Hematopoietic multipotent progenitor cell (in vitro differentiated cells): ENCODE results near the gene NELFCD. TPM values are rescaled to one million over a fixed set of nuclear protein-coding genes. Genes with fewer than 3 reads are reported as not detected.
A peak's percentile ranks its signal among the peaks of the same experiment; 100 is the strongest.
"Not testable (repeated sequence)": the region's sequence is repeated elsewhere in the genome, so short reads cannot be mapped to it uniquely, and the experiment has no call there.

ENCODE experiments used
- DNase-seq, 3 donors: peaks; one replicate each; pipeline ENCODE4 v3.0.0-alpha.2; 2011 to 2015; ENCODE audit warnings: low read depth in 2 of 3, low spot score in 2 of 3
- total RNA-seq: library from RNA; depleted of rRNA; stranded (reverse); fragments of >200 nt; gene quantifications from one replicate; pipeline ENCODE4 v1.2.3, GENCODE V29; 2012

NELFCD gene
- total RNA-seq, result 54.9 TPM

DNA sequence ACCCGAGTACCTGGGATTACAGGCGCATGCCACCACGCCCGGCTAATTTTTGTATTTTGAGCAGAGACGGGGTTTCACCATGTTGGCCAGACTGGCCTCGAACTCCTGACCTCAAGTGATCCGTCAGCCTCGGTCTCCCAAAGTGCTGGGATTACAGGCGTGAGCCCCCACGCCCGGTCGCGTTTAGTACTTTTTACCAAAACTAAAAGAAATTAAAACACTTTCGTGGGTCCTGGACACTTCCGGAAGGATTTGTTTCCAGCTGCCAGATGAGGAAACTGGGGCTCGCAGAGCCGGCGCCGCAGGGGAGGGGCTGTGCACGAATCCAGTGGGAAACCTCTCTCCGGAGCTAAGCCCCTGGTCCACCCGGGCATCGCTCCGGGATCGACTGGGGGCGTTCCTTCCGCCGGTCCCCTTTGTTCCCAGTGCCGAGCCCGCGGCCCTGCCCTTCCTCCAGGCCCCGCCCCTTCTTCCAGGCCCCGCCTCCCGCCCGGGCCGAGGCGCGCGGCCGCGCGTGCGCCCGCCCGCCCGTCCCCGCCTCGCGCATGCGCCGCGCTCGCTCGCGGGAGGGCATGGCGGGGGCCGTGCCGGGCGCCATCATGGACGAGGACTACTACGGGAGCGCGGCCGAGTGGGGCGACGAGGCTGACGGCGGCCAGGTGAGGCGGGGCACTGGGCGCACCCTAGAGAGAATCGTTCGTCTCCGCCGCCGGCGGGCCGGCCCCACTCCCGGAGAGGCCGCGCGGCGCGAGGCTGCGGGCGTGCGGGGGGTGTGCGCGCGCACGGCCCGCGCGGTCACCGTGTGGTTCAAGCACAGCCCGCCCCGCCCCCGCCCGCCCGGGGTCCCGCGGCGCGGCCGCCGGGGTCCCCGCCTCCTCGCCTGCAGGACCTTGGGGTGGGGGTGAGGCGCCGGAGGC, at the start of gene NELFCD:
NELFCD (plus strand) TSS at position 546 of the 917 bp plus-strand sequence; CDS start at position 600, 54 bp downstream.
- peak; percentile 84 to 90 (median 87) for DNase-seq

GRCh38 chr20:58932170-58932569, 48.9 kb upstream of the NELFCD start:
- no peak for DNase-seq

- no peak for DNase-seq
Measured at GRCh38 chr20:58938078-58938477, 43.0 kb upstream of the NELFCD start.

- DNase-seq, result peak in 2 of 3 donors; percentile 20 to 70
Measured at GRCh38 chr20:58938541-58938940, 42.5 kb upstream of the NELFCD start.

DNA sequence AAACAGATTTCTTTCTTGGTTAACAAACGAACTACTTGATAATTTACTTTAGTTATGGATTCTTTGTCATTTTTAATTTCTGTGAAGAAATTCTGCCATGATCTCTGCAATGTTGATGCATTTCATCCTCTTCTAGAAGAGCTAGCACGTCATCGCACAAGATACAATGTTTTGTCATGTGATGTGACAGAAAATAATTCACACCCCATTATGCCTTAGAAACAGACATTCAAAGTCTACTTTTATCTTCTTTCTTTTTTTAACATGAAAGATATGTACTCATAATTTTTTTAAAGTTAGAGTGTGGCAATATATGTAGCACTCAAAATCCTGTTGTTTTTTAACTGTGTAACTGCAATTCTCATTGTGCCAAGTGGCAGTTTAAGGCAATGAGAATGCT, 39.6 kb upstream of the NELFCD start:
- no peak for DNase-seq

DNA sequence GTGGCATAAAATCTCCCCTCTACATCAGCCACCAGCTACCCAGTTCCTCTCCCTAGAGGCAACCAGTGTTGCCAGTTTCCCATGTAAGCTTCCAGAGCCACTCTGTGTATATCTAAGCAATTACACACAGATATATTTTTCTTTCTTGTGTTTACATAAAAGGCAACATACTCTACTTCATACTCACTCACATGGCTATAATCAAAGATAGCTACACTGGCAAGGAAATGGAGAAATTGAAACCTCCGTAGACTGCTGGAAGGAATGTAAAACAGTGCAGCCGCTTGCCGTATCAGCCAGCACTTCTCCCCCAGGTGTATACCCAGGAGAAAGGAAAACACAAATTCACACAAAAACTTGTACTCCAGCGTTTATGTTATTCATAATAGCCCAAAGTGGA, 38.5 kb upstream of the NELFCD start:
- DNase-seq, result no peak

DNA sequence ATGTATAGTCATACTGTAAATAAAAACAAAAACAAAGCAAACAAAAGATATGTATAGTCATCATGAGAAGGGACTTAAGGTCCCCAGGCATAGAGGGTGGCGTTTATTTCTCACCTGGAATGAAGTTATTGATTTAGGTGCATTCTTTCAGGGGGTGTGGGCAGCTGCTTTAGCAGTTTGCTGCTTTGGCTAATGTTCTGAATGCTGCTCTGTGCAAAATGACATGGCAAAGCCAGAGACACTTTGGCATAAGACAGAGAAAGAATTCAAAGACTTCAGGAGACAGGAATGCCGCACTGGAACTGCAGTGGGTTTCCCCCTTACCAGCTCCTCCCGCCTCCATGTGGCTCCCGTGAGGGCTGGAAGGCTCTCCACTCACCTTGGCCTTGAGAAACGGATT, 36.4 kb upstream of the NELFCD start:
- DNase-seq, result no peak

DNA sequence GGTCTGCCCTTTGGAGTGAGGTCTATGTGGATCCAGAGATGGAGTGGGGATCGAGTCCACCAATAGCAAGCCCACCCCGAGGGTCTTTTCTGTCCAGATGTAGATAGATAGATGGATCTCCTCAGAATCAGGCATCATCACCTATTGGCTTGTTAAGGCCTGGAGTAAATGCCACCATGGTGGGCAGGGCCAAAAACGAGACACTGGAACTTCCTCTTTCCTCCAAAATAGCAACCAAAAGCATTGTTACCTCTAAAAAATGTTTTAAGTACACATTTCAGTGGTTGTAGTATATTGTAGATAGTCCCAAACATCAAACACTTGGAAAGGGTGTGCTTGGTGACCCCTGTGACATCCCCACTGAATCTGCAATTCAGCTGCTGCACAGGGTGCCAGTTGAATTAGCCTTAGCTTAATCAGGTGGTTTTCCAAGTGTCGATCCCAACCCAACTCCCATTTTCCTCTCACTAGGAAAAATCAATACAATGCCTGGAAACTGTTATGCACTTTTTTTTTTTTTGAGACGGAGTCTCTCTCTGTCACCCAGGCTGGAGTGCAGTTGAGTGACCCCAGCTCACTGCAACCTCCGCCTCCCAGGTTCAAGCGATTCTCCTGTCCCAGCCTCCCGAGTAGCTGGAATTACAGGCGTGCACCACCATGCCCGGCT, 35.0 kb upstream of the NELFCD start:
- peak in 2 of 3 donors; percentile 3 to 49 for DNase-seq

GRCh38 chr20:58947797-58948388, 33.2 kb upstream of the NELFCD start:
- not testable (repeated sequence) for DNase-seq

- no peak for DNase-seq
Measured at GRCh38 chr20:58950603-58951002, 30.5 kb upstream of the NELFCD start.

DNA sequence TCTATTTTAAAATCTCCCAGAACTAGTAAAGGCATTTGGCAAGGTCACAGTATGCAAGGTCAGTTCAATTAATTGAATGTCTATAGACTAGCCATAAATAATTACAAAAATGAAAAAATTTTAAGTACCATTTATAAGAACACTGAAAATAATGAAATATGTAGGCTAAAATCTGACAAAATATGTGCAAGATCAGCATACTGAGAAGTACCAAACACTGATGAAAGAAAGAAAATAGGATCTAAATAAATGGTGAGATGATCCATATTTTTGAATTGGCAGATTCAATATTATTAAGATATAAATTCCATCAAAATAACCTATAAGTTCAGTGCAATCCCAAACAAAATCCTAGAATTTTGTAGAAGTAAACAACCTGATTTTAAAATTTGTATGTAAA, 28.0 kb upstream of the NELFCD start:
- no peak for DNase-seq

DNA sequence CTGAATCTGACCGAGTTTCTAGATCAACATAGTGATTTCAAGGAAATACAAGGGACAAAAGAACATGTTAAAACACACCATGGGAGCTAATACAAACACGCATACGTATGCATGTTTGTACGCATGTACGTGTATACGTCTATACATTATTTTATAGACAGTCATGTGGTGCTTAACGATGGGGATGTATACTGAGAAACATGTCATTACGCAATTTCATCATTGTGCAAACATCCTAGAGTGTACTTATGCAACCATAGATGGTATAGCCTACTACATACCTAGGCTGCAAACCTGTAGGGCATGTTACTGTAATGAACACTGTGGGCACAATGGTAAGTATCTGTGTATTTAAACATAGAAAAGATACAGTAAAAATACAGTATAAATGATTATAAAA, 25.0 kb upstream of the NELFCD start:
- no peak for DNase-seq

- no peak for DNase-seq
Measured at GRCh38 chr20:58959652-58960051, 21.4 kb upstream of the NELFCD start.

GRCh38 chr20:58963060-58963584, 17.9 kb upstream of the NELFCD start:
- no peak for DNase-seq

DNA sequence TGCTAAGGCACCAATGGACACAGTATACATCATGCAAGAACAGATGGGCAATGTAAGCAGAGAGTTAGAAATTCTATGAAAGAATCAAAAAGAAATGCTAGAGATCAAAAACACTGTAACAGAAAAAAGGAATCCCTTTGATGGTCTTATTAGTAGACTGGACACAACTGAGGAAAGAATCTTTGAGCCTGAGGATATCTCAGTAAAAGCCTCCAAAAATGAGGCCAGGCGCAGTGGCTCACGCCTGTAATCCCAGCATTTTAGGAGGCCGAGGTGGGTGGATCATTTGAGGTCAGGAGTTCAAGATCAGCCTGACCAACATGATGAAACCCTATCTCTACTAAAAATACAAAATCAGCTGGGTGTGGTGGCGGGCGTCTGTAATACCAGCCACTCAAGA, 17.1 kb upstream of the NELFCD start:
- not testable (repeated sequence) for DNase-seq

- no peak for DNase-seq
Measured at GRCh38 chr20:58965270-58966064, 15.6 kb upstream of the NELFCD start.

GRCh38 chr20:58967652-58968429, 13.2 kb upstream of the NELFCD start:
- no peak for DNase-seq

GRCh38 chr20:58969439-58969838, 11.6 kb upstream of the NELFCD start:
- no peak for DNase-seq

DNA sequence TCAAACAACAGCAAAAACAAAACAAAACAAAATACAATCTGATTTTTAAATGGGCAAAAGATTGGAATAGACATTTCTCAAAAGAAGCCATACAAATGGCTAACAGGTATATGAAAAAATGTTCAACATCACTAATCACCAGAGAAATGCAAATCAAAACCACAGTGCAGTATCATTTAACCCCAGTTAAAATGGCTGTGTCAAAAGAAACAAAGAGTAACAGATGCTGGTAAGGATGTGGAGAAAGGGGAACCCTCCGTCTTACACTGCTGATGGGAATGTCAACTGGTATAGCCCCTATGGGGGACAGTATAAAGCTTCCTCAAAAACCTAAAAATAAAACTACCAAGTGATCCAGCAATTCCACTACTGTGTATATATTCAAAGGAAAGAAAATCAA, 10.9 kb upstream of the NELFCD start:
- no peak for DNase-seq

DNA sequence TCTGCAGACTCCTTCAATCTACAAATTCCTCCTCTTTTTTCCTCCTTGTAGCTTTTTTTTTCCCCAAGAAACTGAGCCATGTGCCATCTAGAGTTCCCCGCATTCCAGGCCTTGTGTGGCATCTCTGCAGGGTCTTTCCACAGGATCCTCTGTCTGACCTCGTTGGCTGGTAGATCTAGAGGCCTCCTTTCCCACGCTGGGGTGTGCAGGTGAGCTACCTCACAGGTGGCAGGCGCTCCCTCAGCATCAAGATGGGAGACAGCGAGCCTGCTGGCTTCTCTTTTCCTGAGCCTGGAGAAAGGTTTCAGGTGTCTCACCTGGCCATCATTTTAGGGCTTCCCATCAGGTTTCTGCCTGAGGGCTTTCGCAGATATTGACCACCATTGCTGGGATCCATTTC, 9.6 kb upstream of the NELFCD start:
- DNase-seq, result no peak
